Smooth muscle cell (in vitro differentiated cells): Measurements from ENCODE around the gene FGD2. TPM values are rescaled to one million over a fixed set of nuclear protein-coding genes. Genes with fewer than 3 reads are reported as not detected.

ENCODE experiments used
- DNase-seq: peaks from one replicate; lab custom pipeline; 2025; ENCODE audit not compliant: unreplicated experiment; lab: John Stamatoyannopoulos, UW
- H2AFZ ChIP-seq: fragments of 200-600 bp; sonication (generic); 2 replicates; pipeline ENCODE4 v1.6.0; 2016; ENCODE audit warnings: antibody characterized with exemption, low read depth, mild to moderate bottlenecking
- H3F3A ChIP-seq: fragments of 200-600 bp; sonication (generic); 2 replicates; pipeline ENCODE4 v1.6.0; 2017; ENCODE audit warnings: antibody characterized with exemption, low read depth
- H3K27ac ChIP-seq: fragments of 200-600 bp; sonication (generic); 2 replicates; pipeline ENCODE4 v1.5.1; 2016; ENCODE audit warnings: low read depth, mild to moderate bottlenecking
- H3K27me3 ChIP-seq: fragments of 200-600 bp; sonication (generic); 2 replicates; pipeline ENCODE4 v1.6.1; 2016; ENCODE audit warnings: low read depth, mild to moderate bottlenecking
- H3K36me3 ChIP-seq: fragments of 200-600 bp; sonication (generic); 2 replicates; pipeline ENCODE4 v1.5.1; 2016; ENCODE audit warnings: low read depth
- H3K4me1 ChIP-seq: fragments of 200-600 bp; sonication (generic); 2 replicates; pipeline ENCODE4 v1.5.1; 2016; ENCODE audit warnings: low read depth
- H3K4me2 ChIP-seq: fragments of 200-600 bp; sonication (generic); 2 replicates; pipeline ENCODE4 v1.6.0; 2016; ENCODE audit warnings: mild to moderate bottlenecking
- H3K4me3 ChIP-seq: fragments of 200-600 bp; sonication (generic); 2 replicates; pipeline ENCODE4 v1.5.1; 2016; ENCODE audit warnings: mild to moderate bottlenecking
- H3K79me2 ChIP-seq: fragments of 200-600 bp; sonication (generic); 2 replicates; pipeline ENCODE4 v1.6.0; 2016; ENCODE audit warnings: low read depth, mild to moderate bottlenecking
- H3K9ac ChIP-seq: fragments of 200-600 bp; sonication (generic); 2 replicates; pipeline ENCODE4 v1.6.0; 2016; ENCODE audit warnings: low read depth
- H3K9me3 ChIP-seq: fragments of 200-600 bp; sonication (generic); replicated peaks from 2 replicates; pipeline ENCODE4 v1.5.1; 2016; ENCODE audit warnings: low read depth
- H4K20me1 ChIP-seq: fragments of 200-600 bp; sonication (generic); 2 replicates; pipeline ENCODE4 v1.6.0; 2016; ENCODE audit warnings: low read depth
- WGBS: methylation state at CpG from one replicate; pipeline ENCODE4 v1.1.7; 2016; ENCODE audit warnings: low lambda C conversion rate; 5-methylcytosine and 5-hydroxymethylcytosine counted together
- polyA plus RNA-seq: library from polyadenylated mRNA; unstranded; fragments of >200 nt; fragmentation: Nextera tagmentation; extraction: Ambion mirVana; gene quantifications from 2 replicates; pipeline ENCODE4 v1.2.1, GENCODE V29; 2016
- total RNA-seq: library from RNA; depleted of rRNA; stranded (reverse); fragments of >200 nt; gene quantifications from 2 replicates; pipeline ENCODE4 v1.2.3, GENCODE V29; 2014
- TF ChIP-seq, protein P1 (sequence below): fragments of 200-600 bp; sonication (generic); IDR thresholded peaks from 2 replicates; pipeline ENCODE4 v1.5.1; 2017; ENCODE audit warnings: borderline replicate concordance, mild to moderate bottlenecking, antibody characterized with exemption; ENCODE audit not compliant: insufficient read depth, poor library complexity, severe bottlenecking

FGD2 gene
- total and polyA plus RNA-seq, 2 experiments from 2014 or later = not detected

DNA sequence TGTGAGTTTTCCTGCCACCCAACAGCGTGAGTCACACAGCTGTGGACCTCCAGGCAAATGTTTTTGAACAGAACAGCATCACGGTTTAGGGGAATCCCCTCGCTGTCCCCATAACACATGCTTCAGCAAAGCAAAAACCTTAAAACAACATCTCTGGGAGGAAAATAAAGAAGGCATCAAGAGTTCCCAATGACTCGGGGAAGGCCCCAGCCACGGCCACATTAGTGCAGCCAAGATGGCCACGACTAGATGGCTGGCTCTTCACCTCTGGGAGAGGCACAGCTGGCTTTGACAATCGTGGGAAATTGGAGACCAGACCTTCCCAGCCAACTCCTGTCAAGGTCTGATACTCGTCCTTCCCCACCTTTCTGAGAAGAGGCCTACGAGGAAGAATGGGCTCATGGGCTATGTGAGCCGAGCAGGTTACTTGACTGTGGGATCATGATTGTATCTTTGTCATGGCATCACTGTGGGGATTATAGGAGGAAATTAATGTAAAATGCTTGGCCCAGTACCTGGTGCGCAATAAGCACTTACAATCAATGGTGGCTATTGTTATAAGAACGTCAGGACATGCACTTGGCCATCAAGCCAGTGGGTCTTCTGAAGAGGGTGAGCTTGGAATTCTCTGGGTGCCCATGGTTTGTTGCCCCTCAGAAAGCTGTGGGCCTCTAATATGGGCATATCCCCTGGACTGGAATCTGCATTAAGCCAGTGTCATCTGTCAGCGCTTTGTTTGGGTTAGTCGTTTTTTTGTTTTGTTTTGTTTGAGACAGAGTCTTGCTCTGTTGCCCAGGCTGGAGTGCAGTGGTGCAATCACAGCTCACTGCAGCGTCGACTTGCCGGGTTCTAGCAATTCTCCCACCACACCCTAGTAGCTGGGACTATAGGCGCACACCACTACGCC lies 43.6 kb downstream of the FGD2 start:
- H3F3A ChIP-seq = peaks cover 6% of the 10 kb centered on the region
- peak; percentile 19 for DNase-seq
- H2AFZ ChIP-seq = no peak overlapping the region
- H3K36me3 ChIP-seq = no peaks in the 10 kb centered on the region
- peak overlapping the region; percentile 67 for H3K27ac ChIP-seq
- WGBS = 67% methylated on average over 19 of the region's 19 CpGs
- H3K4me3 ChIP-seq = no peak overlapping the region
- no peaks in the 10 kb centered on the region for H3K27me3 ChIP-seq
- peak overlapping the region; percentile 2 for H3K4me2 ChIP-seq
- no peaks in the 10 kb centered on the region for H4K20me1 ChIP-seq
- TF ChIP-seq, protein P1, sequence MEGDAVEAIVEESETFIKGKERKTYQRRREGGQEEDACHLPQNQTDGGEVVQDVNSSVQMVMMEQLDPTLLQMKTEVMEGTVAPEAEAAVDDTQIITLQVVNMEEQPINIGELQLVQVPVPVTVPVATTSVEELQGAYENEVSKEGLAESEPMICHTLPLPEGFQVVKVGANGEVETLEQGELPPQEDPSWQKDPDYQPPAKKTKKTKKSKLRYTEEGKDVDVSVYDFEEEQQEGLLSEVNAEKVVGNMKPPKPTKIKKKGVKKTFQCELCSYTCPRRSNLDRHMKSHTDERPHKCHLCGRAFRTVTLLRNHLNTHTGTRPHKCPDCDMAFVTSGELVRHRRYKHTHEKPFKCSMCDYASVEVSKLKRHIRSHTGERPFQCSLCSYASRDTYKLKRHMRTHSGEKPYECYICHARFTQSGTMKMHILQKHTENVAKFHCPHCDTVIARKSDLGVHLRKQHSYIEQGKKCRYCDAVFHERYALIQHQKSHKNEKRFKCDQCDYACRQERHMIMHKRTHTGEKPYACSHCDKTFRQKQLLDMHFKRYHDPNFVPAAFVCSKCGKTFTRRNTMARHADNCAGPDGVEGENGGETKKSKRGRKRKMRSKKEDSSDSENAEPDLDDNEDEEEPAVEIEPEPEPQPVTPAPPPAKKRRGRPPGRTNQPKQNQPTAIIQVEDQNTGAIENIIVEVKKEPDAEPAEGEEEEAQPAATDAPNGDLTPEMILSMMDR = no peak
- no peaks in the 10 kb centered on the region for H3K9me3 ChIP-seq
- no peaks in the 10 kb centered on the region for H3K4me1 ChIP-seq
- H3K9ac ChIP-seq = peak overlapping the region; percentile 32
- H3K79me2 ChIP-seq = no peaks in the 10 kb centered on the region

DNA sequence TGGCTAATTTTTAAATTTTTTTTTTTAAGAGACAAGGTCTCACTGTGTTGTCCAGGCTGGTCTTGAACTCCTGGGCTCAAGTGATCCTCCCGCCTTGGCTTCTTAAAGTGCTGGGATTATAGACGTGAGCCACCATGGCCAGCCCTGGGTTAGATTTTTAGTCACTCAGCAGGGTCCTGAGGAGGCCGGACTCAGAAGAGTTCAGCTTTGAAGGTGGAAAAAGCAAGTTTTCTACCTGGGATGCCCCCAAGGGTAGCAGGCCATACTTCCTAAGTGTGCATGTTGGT lies 44.2 kb downstream of the FGD2 start:
- DNase-seq = no peak
- H3K9me3 ChIP-seq = no peaks in the 10 kb centered on the region
- no peak overlapping the region for H3K9ac ChIP-seq
- WGBS = 95% methylated on average over 3 of the region's 3 CpGs
- no peak overlapping the region for H3K4me3 ChIP-seq
- TF ChIP-seq, protein P1 = no peak
- H3K4me2 ChIP-seq = no peak overlapping the region
- H3K79me2 ChIP-seq = no peaks in the 10 kb centered on the region
- H3K27me3 ChIP-seq = no peaks in the 10 kb centered on the region
- H3K36me3 ChIP-seq = no peaks in the 10 kb centered on the region
- H3K27ac ChIP-seq = no peak overlapping the region
- peaks cover 6% of the 10 kb centered on the region for H3F3A ChIP-seq
- no peaks in the 10 kb centered on the region for H3K4me1 ChIP-seq
- H4K20me1 ChIP-seq = no peaks in the 10 kb centered on the region
- H2AFZ ChIP-seq = no peak overlapping the region

DNA sequence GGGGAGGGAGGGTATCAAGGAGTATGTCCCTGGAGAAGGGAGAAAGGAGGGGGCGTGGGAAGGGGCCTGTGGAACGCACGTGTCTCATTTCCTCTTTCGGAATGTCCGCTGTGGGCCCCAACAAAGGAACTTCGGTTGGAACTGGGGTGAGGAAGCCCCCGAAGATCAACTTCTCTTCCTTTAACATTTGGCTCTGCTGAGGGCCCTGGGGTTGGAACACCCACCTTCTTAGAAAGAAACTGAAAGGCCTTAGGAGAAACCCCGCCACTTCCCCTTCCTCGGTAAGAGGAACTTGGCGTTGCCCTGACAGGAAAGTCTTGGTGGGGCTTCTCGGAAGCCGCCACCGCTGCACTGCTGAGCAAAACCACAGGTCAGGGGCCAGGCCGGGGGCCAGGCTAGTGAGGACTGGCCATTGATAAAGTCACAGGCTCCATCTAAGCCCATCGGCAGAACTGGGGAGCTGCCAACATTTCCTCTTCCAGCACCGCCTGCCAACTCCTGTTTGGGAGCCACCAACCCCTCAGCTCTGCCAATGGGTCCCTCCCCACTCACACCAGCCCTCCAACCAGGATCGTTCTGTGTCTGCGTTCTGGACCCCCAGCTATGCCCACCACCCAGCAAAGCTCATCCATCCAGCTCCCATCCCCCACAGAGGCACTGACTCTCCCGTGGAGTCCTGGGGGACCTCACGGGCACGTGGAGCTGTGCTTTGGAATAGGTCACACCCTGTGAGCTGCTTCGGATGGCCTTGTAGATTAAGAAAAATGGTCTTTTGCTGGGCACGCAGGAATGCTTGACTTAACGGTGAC lies 44.8 kb downstream of the FGD2 start:
- Histone ChIP-seq H3K9ac (no peak overlapping the region), H3K4me2 (no peak overlapping the region), H3F3A (peaks cover 6% of the 10 kb centered on the region), H3K27me3 (no peaks in the 10 kb centered on the region), H2AFZ (no peak overlapping the region), H3K79me2 (no peaks in the 10 kb centered on the region), H3K9me3 (no peaks in the 10 kb centered on the region), H3K27ac (no peak overlapping the region), H3K4me1 (no peaks in the 10 kb centered on the region), H3K4me3 (no peak overlapping the region), H4K20me1 (no peaks in the 10 kb centered on the region), H3K36me3 (no peaks in the 10 kb centered on the region)
- TF ChIP-seq, protein P1 = no peak
- WGBS = 89% methylated on average over 24 of the region's 24 CpGs
- no peak for DNase-seq
